Measurements from ENCODE around the gene TNFRSF9.
"Not testable (repeated sequence)": the region's sequence is repeated elsewhere in the genome, so short reads cannot be mapped to it uniquely, and the experiment has no call there.

TNFRSF9 gene

GRCh38 chr1:7972285-7972684 lies 31.6 kb upstream of the TNFRSF9 start:
- H3K79me2 ChIP-seq (ENCODE audit: control insufficient read depth, insufficient read depth, low read length, unreplicated experiment), result peaks cover 11% of the 10 kb centered on the region
- H3K4me1 ChIP-seq (ENCODE audit: control insufficient read depth, insufficient read depth, low read length, unreplicated experiment), result no peaks in the 10 kb centered on the region
- no peak overlapping the region for H3K27ac ChIP-seq (ENCODE audit: low read depth, low read length)
- peaks cover 31% of the 10 kb centered on the region for H3K36me3 ChIP-seq (ENCODE audit: insufficient read depth, low read length)
- no peak overlapping the region for H2AFZ ChIP-seq (ENCODE audit: low read length, unreplicated experiment)
- no peak overlapping the region for H3K4me3 ChIP-seq (ENCODE audit: low read depth, low read length)
- no peaks in the 10 kb centered on the region for H3K27me3 ChIP-seq (ENCODE audit: insufficient read depth, low read length)

- Histone ChIP-seq H3K27me3 (ENCODE audit: insufficient read depth, low read length) (no peaks in the 10 kb centered on the region), H3K36me3 (ENCODE audit: insufficient read depth, low read length) (peaks cover 34% of the 10 kb centered on the region; the same call in 1 of the 2 replicates), H3K27ac (ENCODE audit: low read depth, low read length) (no peak overlapping the region), H3K79me2 (ENCODE audit: control insufficient read depth, insufficient read depth, low read length, unreplicated experiment) (peaks cover 20% of the 10 kb centered on the region), H2AFZ (ENCODE audit: low read length, unreplicated experiment) (no peak overlapping the region), H3K4me3 (ENCODE audit: low read depth, low read length) (no peak overlapping the region), H3K4me1 (ENCODE audit: control insufficient read depth, insufficient read depth, low read length, unreplicated experiment) (no peaks in the 10 kb centered on the region)
Measured at GRCh38 chr1:7971024-7971423, 30.4 kb upstream of the TNFRSF9 start.

GRCh38 chr1:7970246-7970645 lies 29.6 kb upstream of the TNFRSF9 start:
- peaks cover 41% of the 10 kb centered on the region; the same call in 1 of the 2 replicates for H3K36me3 ChIP-seq (ENCODE audit: insufficient read depth, low read length)
- H3K4me3 ChIP-seq (ENCODE audit: low read depth, low read length), result no peak overlapping the region
- H3K27ac ChIP-seq (ENCODE audit: low read depth, low read length), result no peak overlapping the region
- H2AFZ ChIP-seq (ENCODE audit: low read length, unreplicated experiment), result no peak overlapping the region
- H3K79me2 ChIP-seq (ENCODE audit: control insufficient read depth, insufficient read depth, low read length, unreplicated experiment), result peaks cover 25% of the 10 kb centered on the region
- no peaks in the 10 kb centered on the region for H3K27me3 ChIP-seq (ENCODE audit: insufficient read depth, low read length)
- H3K4me1 ChIP-seq (ENCODE audit: control insufficient read depth, insufficient read depth, low read length, unreplicated experiment), result no peaks in the 10 kb centered on the region

GRCh38 chr1:7967651-7968050 lies 27.0 kb upstream of the TNFRSF9 start:
- Histone ChIP-seq H3K36me3 (ENCODE audit: insufficient read depth, low read length) (peaks cover 56% of the 10 kb centered on the region), H2AFZ (ENCODE audit: low read length, unreplicated experiment) (no peak overlapping the region), H3K27ac (ENCODE audit: low read depth, low read length) (no peak overlapping the region), H3K4me1 (ENCODE audit: control insufficient read depth, insufficient read depth, low read length, unreplicated experiment) (peaks cover 11% of the 10 kb centered on the region), H3K4me3 (ENCODE audit: low read depth, low read length) (no peak overlapping the region), H3K27me3 (ENCODE audit: insufficient read depth, low read length) (no peaks in the 10 kb centered on the region), H3K79me2 (ENCODE audit: control insufficient read depth, insufficient read depth, low read length, unreplicated experiment) (peaks cover 49% of the 10 kb centered on the region)

- Histone ChIP-seq H3K79me2 (ENCODE audit: control insufficient read depth, insufficient read depth, low read length, unreplicated experiment) (peaks cover 53% of the 10 kb centered on the region), H3K36me3 (ENCODE audit: insufficient read depth, low read length) (peaks cover 54% of the 10 kb centered on the region), H3K27ac (ENCODE audit: low read depth, low read length) (no peak overlapping the region), H3K4me1 (ENCODE audit: control insufficient read depth, insufficient read depth, low read length, unreplicated experiment) (peaks cover 11% of the 10 kb centered on the region), H3K27me3 (ENCODE audit: insufficient read depth, low read length) (no peaks in the 10 kb centered on the region), H2AFZ (ENCODE audit: low read length, unreplicated experiment) (no peak overlapping the region), H3K4me3 (ENCODE audit: low read depth, low read length) (no peak overlapping the region)
Measured at GRCh38 chr1:7967196-7967595, 26.6 kb upstream of the TNFRSF9 start.

- no peak overlapping the region for H3K4me3 ChIP-seq (ENCODE audit: low read depth, low read length)
- peaks cover 66% of the 10 kb centered on the region for H3K79me2 ChIP-seq (ENCODE audit: control insufficient read depth, insufficient read depth, low read length, unreplicated experiment)
- peaks cover 39% of the 10 kb centered on the region for H3K36me3 ChIP-seq (ENCODE audit: insufficient read depth, low read length)
- H2AFZ ChIP-seq (ENCODE audit: low read length, unreplicated experiment), result no peak overlapping the region
- H3K27ac ChIP-seq (ENCODE audit: low read depth, low read length), result no peak overlapping the region
- H3K27me3 ChIP-seq (ENCODE audit: insufficient read depth, low read length), result no peaks in the 10 kb centered on the region
- peaks cover 11% of the 10 kb centered on the region for H3K4me1 ChIP-seq (ENCODE audit: control insufficient read depth, insufficient read depth, low read length, unreplicated experiment)
Measured at GRCh38 chr1:7964476-7964875, 23.8 kb upstream of the TNFRSF9 start.

- H3K27ac ChIP-seq (ENCODE audit: low read depth, low read length); H2AFZ ChIP-seq (ENCODE audit: low read length, unreplicated experiment); H3K4me3 ChIP-seq (ENCODE audit: low read depth, low read length); H3K27me3 ChIP-seq (ENCODE audit: insufficient read depth, low read length): not testable (repeated sequence)
- Histone ChIP-seq H3K4me1 (ENCODE audit: control insufficient read depth, insufficient read depth, low read length, unreplicated experiment) (peaks cover 11% of the 10 kb centered on the region), H3K79me2 (ENCODE audit: control insufficient read depth, insufficient read depth, low read length, unreplicated experiment) (peaks cover 66% of the 10 kb centered on the region), H3K36me3 (ENCODE audit: insufficient read depth, low read length) (peaks cover 35% of the 10 kb centered on the region)
Measured at GRCh38 chr1:7963841-7964240, 23.2 kb upstream of the TNFRSF9 start.

GRCh38 chr1:7963378-7963730 lies 22.7 kb upstream of the TNFRSF9 start:
- not testable (repeated sequence) for H3K4me3 ChIP-seq (ENCODE audit: low read depth, low read length); H3K27me3 ChIP-seq (ENCODE audit: insufficient read depth, low read length); H3K27ac ChIP-seq (ENCODE audit: low read depth, low read length); H2AFZ ChIP-seq (ENCODE audit: low read length, unreplicated experiment)
- peaks cover 34% of the 10 kb centered on the region for H3K36me3 ChIP-seq (ENCODE audit: insufficient read depth, low read length)
- H3K79me2 ChIP-seq (ENCODE audit: control insufficient read depth, insufficient read depth, low read length, unreplicated experiment), result peaks cover 66% of the 10 kb centered on the region
- H3K4me1 ChIP-seq (ENCODE audit: control insufficient read depth, insufficient read depth, low read length, unreplicated experiment), result peaks cover 11% of the 10 kb centered on the region

- H3K27me3 ChIP-seq (ENCODE audit: insufficient read depth, low read length), result no peaks in the 10 kb centered on the region
- H3K36me3 ChIP-seq (ENCODE audit: insufficient read depth, low read length), result peaks cover 34% of the 10 kb centered on the region
- H2AFZ ChIP-seq (ENCODE audit: low read length, unreplicated experiment), result no peak overlapping the region
- H3K27ac ChIP-seq (ENCODE audit: low read depth, low read length), result peak overlapping the region; percentile 86
- H3K4me3 ChIP-seq (ENCODE audit: low read depth, low read length), result peak overlapping the region; percentile 94
- peaks cover 66% of the 10 kb centered on the region for H3K79me2 ChIP-seq (ENCODE audit: control insufficient read depth, insufficient read depth, low read length, unreplicated experiment)
- H3K4me1 ChIP-seq (ENCODE audit: control insufficient read depth, insufficient read depth, low read length, unreplicated experiment), result peaks cover 11% of the 10 kb centered on the region
Measured at GRCh38 chr1:7962636-7963377, 22.2 kb upstream of the TNFRSF9 start.

- Histone ChIP-seq H3K79me2 (ENCODE audit: control insufficient read depth, insufficient read depth, low read length, unreplicated experiment) (peaks cover 58% of the 10 kb centered on the region), H2AFZ (ENCODE audit: low read length, unreplicated experiment) (peak overlapping the region; percentile 84), H3K27ac (ENCODE audit: low read depth, low read length) (peak overlapping the region; percentile 86)
Measured at GRCh38 chr1:7962014-7962335, 21.3 kb upstream of the TNFRSF9 start.

GRCh38 chr1:7961216-7962013 lies 20.8 kb upstream of the TNFRSF9 start, which contains the start of gene PARK7:
Gene PARK7 (plus strand): TSS chr1:7961711. CDS start chr1:7962786, 1,075 bp downstream.
- Histone ChIP-seq H3K27ac (ENCODE audit: low read depth, low read length) (peak within 1 kb of the TSS; percentile 86), H3K79me2 (ENCODE audit: control insufficient read depth, insufficient read depth, low read length, unreplicated experiment) (peaks cover 53% of the 10 kb centered on the region), H3K36me3 (ENCODE audit: insufficient read depth, low read length) (peaks cover 25% of the 10 kb centered on the region), H2AFZ (ENCODE audit: low read length, unreplicated experiment) (peak within 1 kb of the TSS; percentile 84), H3K27me3 (ENCODE audit: insufficient read depth, low read length) (no peaks in the 10 kb centered on the region), H3K4me1 (ENCODE audit: control insufficient read depth, insufficient read depth, low read length, unreplicated experiment) (peaks cover 11% of the 10 kb centered on the region), H3K4me3 (ENCODE audit: low read depth, low read length) (peak within 1 kb of the TSS; percentile 94)

More at GRCh38 chr1:7962014-7962335, 21.3 kb upstream of the TNFRSF9 start:
- Histone ChIP-seq H3K4me3 (ENCODE audit: low read depth, low read length) (peak overlapping the region; percentile 94), H3K4me1 (ENCODE audit: control insufficient read depth, insufficient read depth, low read length, unreplicated experiment) (peaks cover 11% of the 10 kb centered on the region), H3K27me3 (ENCODE audit: insufficient read depth, low read length) (no peaks in the 10 kb centered on the region), H3K36me3 (ENCODE audit: insufficient read depth, low read length) (peaks cover 31% of the 10 kb centered on the region)
